Endodermal cell (in vitro differentiated cells): Measurements from ENCODE around the gene PLAU. TPM values are rescaled to one million over a fixed set of nuclear protein-coding genes. Genes with fewer than 3 reads are reported as not detected.

Source experiments
- DNase-seq: peaks from one replicate; pipeline ENCODE4 v3.0.0-alpha.2; 2017
- H3K27ac ChIP-seq: 2 replicates; pipeline ENCODE4 v1.5.1; 2013; ENCODE audit warnings: mild to moderate bottlenecking, low read depth, low read length, moderate library complexity
- H3K27me3 ChIP-seq: 2 replicates; pipeline ENCODE4 v1.6.1; 2013; ENCODE audit warnings: mild to moderate bottlenecking, low read length, moderate library complexity; ENCODE audit not compliant: insufficient read depth, control insufficient read depth, poor library complexity, severe bottlenecking
- H3K36me3 ChIP-seq: 2 replicates; pipeline ENCODE4 v1.7.0; 2013; ENCODE audit warnings: mild to moderate bottlenecking, low read length, moderate library complexity; ENCODE audit not compliant: control insufficient read depth, insufficient read depth
- H3K4me1 ChIP-seq: one replicate; pipeline ENCODE4 v1.7.0; 2013; ENCODE audit warnings: low read length; ENCODE audit not compliant: control insufficient read depth, insufficient read depth
- H3K4me3 ChIP-seq: 2 replicates; pipeline ENCODE4 v1.5.1; 2013; ENCODE audit warnings: mild to moderate bottlenecking, low read length, moderate library complexity
- H3K9ac ChIP-seq: 2 replicates; pipeline ENCODE4 v1.6.1; 2013; ENCODE audit warnings: mild to moderate bottlenecking, low read length, moderate library complexity; ENCODE audit not compliant: poor library complexity, severe bottlenecking; ENCODE audit errors: extremely low read depth
- H3K9me3 ChIP-seq: 2 replicates; pipeline ENCODE4 v1.6.1; 2013; ENCODE audit warnings: mild to moderate bottlenecking, low read length, moderate library complexity; ENCODE audit not compliant: control insufficient read depth
- H3K27ac Mint-ChIP-seq: 2 replicates; pipeline ENCODE4 v1.8.0; 2020; ENCODE audit warnings: mixed read lengths
- H3K27me3 Mint-ChIP-seq: 2 replicates; pipeline ENCODE4 v1.8.0; 2021; ENCODE audit warnings: mild to moderate bottlenecking, mixed read lengths; ENCODE audit not compliant: insufficient read depth
- H3K36me3 Mint-ChIP-seq: 2 replicates; pipeline ENCODE4 v1.8.0; 2020; ENCODE audit warnings: low read depth, mixed read lengths
- H3K4me1 Mint-ChIP-seq: 2 replicates; pipeline ENCODE4 v1.8.0; 2020; ENCODE audit warnings: mixed read lengths
- H3K4me3 Mint-ChIP-seq: 2 replicates; pipeline ENCODE4 v1.8.0; 2020; ENCODE audit warnings: mild to moderate bottlenecking, moderate library complexity, mixed read lengths
- H3K9me3 Mint-ChIP-seq: 2 replicates; pipeline ENCODE4 v1.8.0; 2020; ENCODE audit warnings: mild to moderate bottlenecking, mixed read lengths
- WGBS, 2 experiments: methylation state at CpG; one replicate each; pipeline versions ENCODE4 v1.1.5 to v1.1.7; 2013; ENCODE audit warnings: missing lambda C conversion rate in 2 of 2, mixed read lengths in 1 of 2; ENCODE audit not compliant: insufficient coverage in 1 of 2, insufficient read length in 1 of 2; 5-methylcytosine and 5-hydroxymethylcytosine counted together
- total RNA-seq, 2 donors: library from RNA; stranded (reverse); fragmentation: NEBNext Ultra II Directional in 1 of 2; extraction: Animal tissue kit (Norgen Biotek cat#: 25700) in 1 of 2; gene quantifications; 2 replicates in 1 of 2; 3 replicates in 1 of 2; pipeline ENCODE4 v1.2.1, GENCODE V29; 2021
- TF ChIP-seq, protein P1 (sequence below): fragments of 200-600 bp; sonication (generic); conservative IDR thresholded peaks from 2 replicates; pipeline ENCODE4 v1.5.0; 2021; ENCODE audit warnings: antibody characterized with exemption, mild to moderate bottlenecking

Gene PLAU
- total RNA-seq, 2 donors from 2014 or later = 2.7 to 3.3 TPM

DNA sequence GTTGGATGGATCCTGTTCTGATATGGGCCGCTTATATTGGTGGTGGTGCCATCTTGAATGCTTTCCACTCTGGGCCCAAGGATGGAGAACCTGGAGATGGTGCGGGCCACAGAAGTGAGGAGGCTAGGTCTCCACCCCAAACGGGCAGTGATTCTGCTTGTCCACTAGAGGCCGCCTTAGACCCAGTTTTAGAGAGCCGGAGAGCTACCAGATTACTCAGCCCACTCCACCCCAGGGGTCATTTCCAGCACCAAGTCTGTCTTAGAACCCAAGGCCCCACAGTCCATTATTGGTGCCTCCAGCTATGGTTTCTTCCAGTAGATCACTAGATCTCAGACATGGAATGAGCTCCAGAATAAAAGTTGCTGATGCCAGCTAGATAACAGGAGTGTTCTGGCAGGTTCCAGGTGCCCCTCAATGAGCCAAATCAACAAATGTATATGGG, 24.8 kb upstream of the PLAU start:
- Histone ChIP-seq H3K4me1 (peaks cover 12% of the 10 kb centered on the region), H3K27ac (no peak overlapping the region), H3K27me3 (no peaks in the 10 kb centered on the region), H3K36me3 (no peaks in the 10 kb centered on the region), H3K4me3 (no peak overlapping the region), H3K9me3 (no peaks in the 10 kb centered on the region), H3K9ac (no peak overlapping the region)
- peak; percentile 93 for DNase-seq
- H3K4me1 Mint-ChIP-seq = peaks cover 12% of the 10 kb centered on the region
- H3K27me3 Mint-ChIP-seq = no peaks in the 10 kb centered on the region
- no peak overlapping the region for H3K4me3 Mint-ChIP-seq
- no peaks in the 10 kb centered on the region for H3K9me3 Mint-ChIP-seq
- no peak overlapping the region for H3K27ac Mint-ChIP-seq
- H3K36me3 Mint-ChIP-seq = no peaks in the 10 kb centered on the region
- WGBS, 2 experiments = 0 to 11% methylated on average over 1 to 5 of the region's 5 CpGs
- TF ChIP-seq, protein P1, sequence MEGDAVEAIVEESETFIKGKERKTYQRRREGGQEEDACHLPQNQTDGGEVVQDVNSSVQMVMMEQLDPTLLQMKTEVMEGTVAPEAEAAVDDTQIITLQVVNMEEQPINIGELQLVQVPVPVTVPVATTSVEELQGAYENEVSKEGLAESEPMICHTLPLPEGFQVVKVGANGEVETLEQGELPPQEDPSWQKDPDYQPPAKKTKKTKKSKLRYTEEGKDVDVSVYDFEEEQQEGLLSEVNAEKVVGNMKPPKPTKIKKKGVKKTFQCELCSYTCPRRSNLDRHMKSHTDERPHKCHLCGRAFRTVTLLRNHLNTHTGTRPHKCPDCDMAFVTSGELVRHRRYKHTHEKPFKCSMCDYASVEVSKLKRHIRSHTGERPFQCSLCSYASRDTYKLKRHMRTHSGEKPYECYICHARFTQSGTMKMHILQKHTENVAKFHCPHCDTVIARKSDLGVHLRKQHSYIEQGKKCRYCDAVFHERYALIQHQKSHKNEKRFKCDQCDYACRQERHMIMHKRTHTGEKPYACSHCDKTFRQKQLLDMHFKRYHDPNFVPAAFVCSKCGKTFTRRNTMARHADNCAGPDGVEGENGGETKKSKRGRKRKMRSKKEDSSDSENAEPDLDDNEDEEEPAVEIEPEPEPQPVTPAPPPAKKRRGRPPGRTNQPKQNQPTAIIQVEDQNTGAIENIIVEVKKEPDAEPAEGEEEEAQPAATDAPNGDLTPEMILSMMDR = peak; percentile 91

DNA sequence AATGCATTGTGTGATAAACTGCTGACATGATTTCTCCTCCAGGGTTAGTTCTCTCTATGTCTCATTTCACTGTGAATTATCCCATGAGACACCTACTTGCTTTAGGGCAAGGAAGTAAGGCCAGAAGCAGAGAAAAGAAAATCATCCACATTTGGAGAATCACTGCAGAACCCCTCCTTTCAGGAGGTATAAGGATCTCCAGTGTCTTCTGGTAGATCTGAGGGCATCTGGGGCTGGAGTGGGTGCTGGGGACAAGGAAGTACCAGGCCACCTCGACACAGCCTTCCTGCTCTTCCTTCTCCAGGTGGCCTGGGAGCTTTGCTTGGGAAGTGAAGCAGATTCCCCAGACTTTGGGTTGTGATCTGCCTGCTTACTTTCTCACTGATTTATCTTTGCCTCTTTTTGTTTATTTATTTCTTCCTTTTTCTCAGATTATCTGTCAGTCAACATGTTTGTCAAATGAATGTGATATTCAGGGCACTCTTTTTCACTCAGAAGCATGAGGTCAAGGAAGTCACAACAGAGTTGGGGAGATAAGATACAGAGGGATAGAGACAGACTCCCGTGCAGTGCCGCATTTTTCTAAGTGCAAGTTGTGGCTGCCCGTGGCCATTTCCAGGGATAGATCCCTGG, 24.2 kb upstream of the PLAU start:
- Mint-ChIP-seq H3K4me3 (no peak overlapping the region), H3K27ac (no peak overlapping the region), H3K4me1 (peaks cover 12% of the 10 kb centered on the region), H3K27me3 (no peaks in the 10 kb centered on the region), H3K36me3 (no peaks in the 10 kb centered on the region), H3K9me3 (no peaks in the 10 kb centered on the region)
- H3K27me3 ChIP-seq = no peaks in the 10 kb centered on the region
- 61 to 81% methylated on average over 3 to 4 of the region's 4 CpGs for WGBS, 2 experiments
- TF ChIP-seq, protein P1 = no peak
- H3K4me3 ChIP-seq = no peak overlapping the region
- H3K9ac ChIP-seq = no peak overlapping the region
- no peaks in the 10 kb centered on the region for H3K9me3 ChIP-seq
- H3K4me1 ChIP-seq = peaks cover 12% of the 10 kb centered on the region
- H3K27ac ChIP-seq = no peak overlapping the region
- no peaks in the 10 kb centered on the region for H3K36me3 ChIP-seq
- peak; percentile 62 for DNase-seq

DNA sequence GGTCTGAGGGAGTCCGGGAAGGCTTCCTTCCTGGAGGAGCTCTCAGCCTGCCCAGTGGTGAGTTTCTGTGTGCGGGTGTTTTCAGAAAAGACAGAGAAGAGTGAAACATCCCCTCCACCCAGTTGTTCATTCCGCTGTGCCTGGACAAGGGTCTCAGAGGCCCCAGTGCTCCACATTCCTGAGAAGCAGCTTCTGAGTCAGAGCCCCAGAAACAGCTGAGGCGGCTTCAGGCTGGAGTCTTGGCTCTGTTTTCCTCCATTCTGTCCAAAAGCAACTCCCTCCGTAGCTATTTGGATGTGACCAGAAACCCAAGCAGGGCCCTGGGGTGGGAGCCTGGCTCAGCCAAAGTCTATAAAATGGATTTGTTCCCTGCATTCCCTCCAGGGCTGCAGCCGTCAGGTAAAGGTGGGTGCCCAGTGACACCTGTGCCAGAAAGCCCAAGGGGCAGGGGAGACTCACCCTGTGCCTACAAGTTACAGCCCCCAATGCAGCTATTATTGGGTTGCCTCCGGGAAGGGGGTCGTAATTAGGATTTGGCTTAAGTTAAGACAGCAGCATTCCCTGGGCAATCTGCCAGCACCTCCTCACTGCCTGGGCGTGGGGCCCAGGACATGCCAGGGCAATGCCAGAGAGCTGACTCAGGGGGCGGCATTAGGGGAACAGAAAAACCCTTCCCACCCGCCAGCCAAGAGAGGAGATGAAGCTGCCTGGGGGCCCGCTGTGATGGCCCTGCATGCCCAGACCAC, 23.5 kb upstream of the PLAU start:
- Histone ChIP-seq H3K27ac (no peak overlapping the region), H3K36me3 (no peaks in the 10 kb centered on the region), H3K4me1 (peaks cover 12% of the 10 kb centered on the region), H3K9ac (no peak overlapping the region), H3K27me3 (no peaks in the 10 kb centered on the region), H3K4me3 (no peak overlapping the region), H3K9me3 (no peaks in the 10 kb centered on the region)
- Mint-ChIP-seq H3K4me3 (no peak overlapping the region), H3K36me3 (no peaks in the 10 kb centered on the region), H3K27ac (no peak overlapping the region), H3K27me3 (peaks cover 2% of the 10 kb centered on the region), H3K4me1 (peaks cover 12% of the 10 kb centered on the region), H3K9me3 (no peaks in the 10 kb centered on the region)
- WGBS, 2 experiments = 87 to 96% methylated on average over 9 to 12 of the region's 12 CpGs
- TF ChIP-seq, protein P1 = no peak
- peak; percentile 67 for DNase-seq
